GM10266 (cell line): Measurements from ENCODE around the gene TRAP1.

Source experiments
- DNase-seq: peaks from one replicate; pipeline ENCODE4 v3.0.0; 2012; ENCODE audit errors: extremely low spot score
- CTCF ChIP-seq: IDR thresholded peaks from 2 replicates; pipeline ENCODE4 v1.5.1; 2012; ENCODE audit warnings: mild to moderate bottlenecking, low read depth; ENCODE audit not compliant: control insufficient read depth, insufficient read depth; ENCODE audit errors: missing control alignments

Gene TRAP1

GRCh38 chr16:3655396-3656159 lies 61.7 kb downstream of the TRAP1 start:
- no peak for TF ChIP-seq CTCF
- no peak for DNase-seq

- no peak for DNase-seq
- no peak for TF ChIP-seq CTCF
These were observed 62.3 kb downstream of the TRAP1 start for GRCh38 chr16:3655030-3655395.

GRCh38 chr16:3654249-3654991 lies 62.9 kb downstream of the TRAP1 start, which contains the start of gene DNASE1:
TSS of gene DNASE1 (plus strand) at chr16:3654691. CDS start at chr16:3655374, 683 bp downstream.
- DNase-seq = peak; percentile 78
- TF ChIP-seq CTCF = peak; percentile 76

- no peak for DNase-seq
- TF ChIP-seq CTCF = no peak
These were observed 64.7 kb downstream of the TRAP1 start for GRCh38 chr16:3652373-3653195.

GRCh38 chr16:3651461-3652372 lies 65.6 kb downstream of the TRAP1 start:
- TF ChIP-seq CTCF = no peak
- no peak for DNase-seq

GRCh38 chr16:3650631-3651265 lies 66.6 kb downstream of the TRAP1 start:
- DNase-seq = no peak
- TF ChIP-seq CTCF = no peak
